GM19467 (cell line): ENCODE results near the gene MUSK.

Source experiments
- ATAC-seq: cut with Tn5 transposase; IDR thresholded peaks from one replicate; pipeline ENCODE4 v1.9.1; 2021; ENCODE audit warnings: mild to moderate bottlenecking, moderate library complexity; ENCODE audit not compliant: unreplicated experiment

Gene MUSK

DNA sequence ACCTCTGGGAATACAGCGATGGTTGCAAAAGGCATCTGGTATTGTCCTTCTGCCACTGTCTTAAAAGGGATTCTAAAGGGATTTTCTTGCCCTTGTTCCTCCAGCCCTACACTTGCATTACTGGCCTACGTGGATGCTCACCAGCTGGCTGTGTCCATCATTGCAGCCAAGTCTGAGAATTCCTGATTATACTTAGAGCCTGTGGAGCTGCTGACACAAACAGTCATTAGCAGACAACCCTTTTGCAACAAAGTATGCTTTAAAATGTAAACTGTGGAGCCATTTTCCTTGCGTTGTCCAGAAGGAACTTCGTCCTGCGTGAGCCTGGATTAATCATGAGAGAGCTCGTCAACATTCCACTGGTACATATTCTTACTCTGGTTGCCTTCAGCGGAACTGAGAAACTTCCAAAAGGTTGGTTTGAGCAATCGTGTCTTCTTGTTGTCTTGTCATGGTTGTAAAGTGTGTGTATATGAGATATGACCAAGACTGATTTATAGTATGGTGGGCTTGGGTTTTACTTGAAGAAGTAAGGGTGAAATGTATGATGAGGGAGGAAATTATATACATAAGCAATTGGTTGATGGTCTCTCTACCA is at the start of gene MUSK:
Gene MUSK, plus strand, starts transcription at position 222 of the 598 bp plus-strand sequence. Its CDS starts 114 bp downstream, at position 336.
- no peak for ATAC-seq

- ATAC-seq, result no peak
Observed at GRCh38 chr9:110619831-110620230, 48.8 kb upstream of the MUSK start.

- no peak for ATAC-seq
Observed at GRCh38 chr9:110620726-110621125, 47.9 kb upstream of the MUSK start.

- ATAC-seq, result no peak
Observed at GRCh38 chr9:110622368-110622767, 46.2 kb upstream of the MUSK start.

- no peak for ATAC-seq
Observed at GRCh38 chr9:110623462-110624025, 45.0 kb upstream of the MUSK start.

- ATAC-seq, result peak; percentile 79
Observed at GRCh38 chr9:110626101-110626829, 42.3 kb upstream of the MUSK start.

DNA sequence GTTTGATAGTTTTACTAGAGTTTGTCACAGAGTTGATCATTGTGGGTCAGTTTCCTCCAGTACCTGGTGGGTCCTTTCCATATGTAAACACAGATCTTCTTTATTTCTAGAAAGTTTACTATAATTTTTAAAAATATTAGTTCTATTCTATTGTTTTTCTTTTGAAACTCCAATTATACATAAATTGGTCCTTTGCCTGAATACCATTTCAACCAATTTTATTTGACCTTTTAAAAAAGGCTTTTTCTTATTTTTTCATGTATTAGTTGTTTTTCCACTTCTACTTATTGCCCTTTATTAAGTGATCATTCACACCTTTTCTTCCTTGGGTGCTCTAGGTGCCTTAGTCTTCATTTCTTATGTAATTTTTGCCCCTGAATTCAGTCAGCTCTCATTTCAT is 33.0 kb upstream of the MUSK start:
- no peak for ATAC-seq

GRCh38 chr9:110638381-110638954 is 30.1 kb upstream of the MUSK start:
- ATAC-seq, result no peak

DNA sequence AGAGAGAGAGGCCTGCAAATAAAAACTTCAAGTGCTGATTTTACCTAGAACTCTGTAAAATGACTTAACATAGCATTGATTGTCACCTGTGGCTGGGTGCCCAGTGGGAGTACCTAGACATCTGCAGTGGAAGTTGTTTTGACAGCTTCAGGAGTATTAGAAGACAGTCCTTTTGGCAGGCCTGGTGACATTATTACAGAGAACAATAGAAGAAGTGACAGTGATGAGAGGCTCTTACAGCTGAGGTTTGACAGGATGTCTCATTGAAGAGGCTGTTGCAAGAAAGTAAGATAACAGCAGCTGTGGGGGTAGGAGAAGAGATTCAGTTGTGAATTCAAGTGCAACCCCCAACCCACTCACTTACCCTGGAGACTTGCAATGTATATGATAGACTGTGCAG is 27.9 kb upstream of the MUSK start:
- ATAC-seq, result no peak

DNA sequence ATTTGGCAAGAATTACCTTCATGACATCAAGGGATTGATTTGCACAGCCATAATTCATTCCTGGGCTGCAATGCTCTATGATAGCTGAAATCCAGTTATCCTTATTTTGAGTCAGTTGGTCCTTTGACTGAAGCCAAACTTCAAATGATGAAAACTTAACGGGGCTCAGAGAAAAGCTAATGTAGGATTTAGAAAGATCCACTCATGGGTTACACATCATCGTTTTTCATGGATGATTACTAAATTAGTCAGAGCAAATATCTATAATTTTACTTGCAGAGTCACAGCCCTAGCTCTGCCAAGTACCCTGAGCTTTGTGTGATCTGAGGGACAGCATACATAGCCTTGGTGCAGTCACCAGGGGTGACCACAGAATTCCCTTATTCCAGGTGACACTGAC is 27.3 kb upstream of the MUSK start:
- no peak for ATAC-seq

DNA sequence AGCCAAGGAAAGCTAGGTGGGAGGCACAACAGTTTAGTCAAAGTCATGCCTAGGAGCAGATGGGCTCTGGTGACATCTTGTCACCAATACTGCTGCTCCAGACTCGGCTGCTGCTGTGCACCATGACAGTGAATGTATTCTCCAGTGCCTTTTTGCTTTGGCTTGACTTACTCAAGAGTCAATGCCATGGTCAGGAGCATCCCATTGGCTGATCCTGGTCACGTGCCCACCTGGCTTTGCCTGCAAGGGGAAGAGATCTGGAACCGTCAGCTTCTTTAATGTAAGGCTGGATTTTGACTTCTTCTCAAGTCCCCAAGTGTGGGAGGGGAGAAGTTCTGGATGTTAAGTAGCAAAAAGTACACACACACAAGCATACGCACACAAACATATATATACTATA is 19.9 kb upstream of the MUSK start:
- no peak for ATAC-seq

- ATAC-seq, result no peak
Observed at GRCh38 chr9:110650261-110650660, 18.3 kb upstream of the MUSK start.

DNA sequence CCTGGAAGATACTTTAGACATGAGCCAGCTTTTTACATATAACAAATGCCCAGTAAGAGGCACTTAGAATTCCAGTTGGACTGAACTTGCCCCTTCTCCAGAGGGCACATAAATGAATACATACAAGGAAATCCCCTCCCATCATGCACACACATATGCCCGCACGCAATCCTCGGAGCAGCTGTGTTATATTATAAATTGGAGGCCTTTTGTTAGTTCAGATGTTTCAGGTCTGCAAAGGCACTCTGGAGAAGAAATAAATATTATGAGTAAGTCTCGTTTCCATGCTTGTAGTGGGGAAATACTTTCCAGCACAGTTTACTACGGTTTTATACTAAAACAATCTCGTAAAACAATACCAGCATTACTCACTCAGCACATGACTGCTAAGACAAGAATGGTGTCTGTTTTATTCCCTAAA is 17.6 kb upstream of the MUSK start:
- ATAC-seq, result no peak

- ATAC-seq, result no peak
Observed at GRCh38 chr9:110655754-110656641, 12.6 kb upstream of the MUSK start.

- no peak for ATAC-seq
Observed at GRCh38 chr9:110659891-110660541, 8.6 kb upstream of the MUSK start.

- no peak for ATAC-seq
Observed at GRCh38 chr9:110669433-110669832, 842 bp downstream of the MUSK start.

GRCh38 chr9:110671849-110672248 is 3.3 kb downstream of the MUSK start:
- no peak for ATAC-seq

GRCh38 chr9:110672873-110673510 is 4.4 kb downstream of the MUSK start:
- no peak for ATAC-seq

- ATAC-seq, result no peak
Observed at GRCh38 chr9:110687497-110687896, 18.9 kb downstream of the MUSK start.

- ATAC-seq, result no peak
Observed at GRCh38 chr9:110688329-110688728, 19.7 kb downstream of the MUSK start.
